Small intestine (tissue), 16 donors: Measurements from ENCODE around the gene UBAC1. TPM values are rescaled to one million over a fixed set of nuclear protein-coding genes. Genes with fewer than 3 reads are reported as not detected.
A peak's percentile ranks its signal among the peaks of the same experiment; 100 is the strongest.

ENCODE experiments used
- DNase-seq, 2 donors: peaks; one replicate each; pipeline versions ENCODE4 v3.0.0 to v3.0.0-alpha.2; 2013
- FAIRE-seq: peaks from 2 replicates; lab custom pipeline; 2012; peaks lifted over from hg19 to GRCh38; lab: Jason Lieb, UNC
- H3K27ac ChIP-seq, 3 donors: one replicate each; pipeline ENCODE4 v1.5.1; 2013; ENCODE audit warnings: low read length in 2 of 3, mild to moderate bottlenecking in 2 of 3, control low read depth in 1 of 3, inconsistent platforms in 1 of 3, low read depth in 1 of 3, moderate library complexity in 1 of 3
- H3K27me3 ChIP-seq, 3 donors: one replicate each; pipeline ENCODE4 v1.6.1; 2013; ENCODE audit warnings: low read length in 3 of 3, inconsistent platforms in 1 of 3; ENCODE audit not compliant: control insufficient read depth in 3 of 3, insufficient read depth in 3 of 3
- H3K36me3 ChIP-seq, 3 donors: one replicate each; pipeline ENCODE4 v1.6.1; 2013; ENCODE audit warnings: low read length in 3 of 3, inconsistent platforms in 1 of 3, low read depth in 1 of 3, mild to moderate bottlenecking in 1 of 3, moderate library complexity in 1 of 3; ENCODE audit not compliant: control insufficient read depth in 3 of 3, insufficient read depth in 2 of 3
- H3K4me1 ChIP-seq, 3 donors: one replicate each; pipeline ENCODE4 v1.6.1; 2013; ENCODE audit warnings: low read length in 2 of 3, inconsistent platforms in 1 of 3, low read depth in 1 of 3, mild to moderate bottlenecking in 1 of 3, moderate library complexity in 1 of 3; ENCODE audit not compliant: control insufficient read depth in 3 of 3, insufficient read depth in 2 of 3
- H3K4me3 ChIP-seq, 3 donors: one replicate each; pipeline ENCODE4 v1.5.1; 2013; ENCODE audit warnings: low read length in 3 of 3, control low read depth in 1 of 3, inconsistent platforms in 1 of 3, low read depth in 1 of 3, mild to moderate bottlenecking in 1 of 3, moderate library complexity in 1 of 3
- H3K9me3 ChIP-seq, 2 donors: one replicate each; pipeline ENCODE4 v1.6.1; 2013; ENCODE audit warnings: low read depth in 1 of 2, low read length in 1 of 2; ENCODE audit not compliant: control insufficient read depth in 2 of 2, insufficient read depth in 1 of 2
- WGBS, 3 donors: extraction: QIAGEN DNeasy Blood & Tissue Kit; methylation state at CpG; one replicate each; pipeline ENCODE4 v1.1.7; 2013; 5-methylcytosine and 5-hydroxymethylcytosine counted together
- long read RNA-seq, 10 donors: transcript quantifications; one replicate each; lab custom pipeline, GENCODE V29; 2026
- polyA plus RNA-seq, 4 donors: library from polyadenylated mRNA; stranded (reverse) in 3 of 4; unstranded in 1 of 4; fragments of 200-250 nt in 3 of 4; fragments of 120-200 nt in 1 of 4; gene quantifications; one replicate each; pipeline versions ENCODE4 v1.2.1 to v1.2.3, GENCODE V29; 2013
- donor health status: healthy with polysubstance abuse.
- donor health status: control.
- donor health status: control.
- donor health status: Bipolar disorder and iron deficiency.
- donor health status: healthy.

UBAC1 gene, protein sequence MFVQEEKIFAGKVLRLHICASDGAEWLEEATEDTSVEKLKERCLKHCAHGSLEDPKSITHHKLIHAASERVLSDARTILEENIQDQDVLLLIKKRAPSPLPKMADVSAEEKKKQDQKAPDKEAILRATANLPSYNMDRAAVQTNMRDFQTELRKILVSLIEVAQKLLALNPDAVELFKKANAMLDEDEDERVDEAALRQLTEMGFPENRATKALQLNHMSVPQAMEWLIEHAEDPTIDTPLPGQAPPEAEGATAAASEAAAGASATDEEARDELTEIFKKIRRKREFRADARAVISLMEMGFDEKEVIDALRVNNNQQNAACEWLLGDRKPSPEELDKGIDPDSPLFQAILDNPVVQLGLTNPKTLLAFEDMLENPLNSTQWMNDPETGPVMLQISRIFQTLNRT
- 10 to 100 TPM; 19.9 to 78.5 (median 63.3) TPM for polyA plus RNA-seq
- long read RNA-seq, donor 1, transcript UBAC1-201 (10 exons, 1,867 nt): major isoform, 13 of 31 reads
- long read RNA-seq, donor 1, partial matches to known transcripts: 18 of 31 reads
- long read RNA-seq, donor 1, other reads (novel, unspliced or antisense): 0 of 31 reads
- long read RNA-seq, donor 2, transcript UBAC1-201 (10 exons, 1,867 nt): major isoform, 6 of 7 reads
- long read RNA-seq, donor 2, partial matches to known transcripts: 0 of 7 reads
- long read RNA-seq, donor 2, other reads (novel, unspliced or antisense): 0 of 7 reads
- long read RNA-seq, donor 3, partial matches to known transcripts: 0 of 3 reads
- long read RNA-seq, donor 3, other reads (novel, unspliced or antisense): 0 of 3 reads
- long read RNA-seq, donor 4: 0 reads
- long read RNA-seq, donor 5, partial matches to known transcripts: 0 of 3 reads
- long read RNA-seq, donor 5, other reads (novel, unspliced or antisense): 0 of 3 reads
- long read RNA-seq, donor 6, transcript UBAC1-201 (10 exons, 1,867 nt): major isoform, 5 of 6 reads
- long read RNA-seq, donor 6, partial matches to known transcripts: 0 of 6 reads
- long read RNA-seq, donor 6, other reads (novel, unspliced or antisense): 0 of 6 reads
- long read RNA-seq, donor 7: 0 reads
- long read RNA-seq, donor 8, partial matches to known transcripts: 0 of 2 reads
- long read RNA-seq, donor 8, other reads (novel, unspliced or antisense): 0 of 2 reads
- long read RNA-seq, donor 9, partial matches to known transcripts: 0 of 1 reads
- long read RNA-seq, donor 9, other reads (novel, unspliced or antisense): 0 of 1 reads
- long read RNA-seq, donor 10, transcript UBAC1-201 (10 exons, 1,867 nt): major isoform, 11 of 13 reads
- long read RNA-seq, donor 10, partial matches to known transcripts: 0 of 13 reads
- long read RNA-seq, donor 10, other reads (novel, unspliced or antisense): 0 of 13 reads

DNA sequence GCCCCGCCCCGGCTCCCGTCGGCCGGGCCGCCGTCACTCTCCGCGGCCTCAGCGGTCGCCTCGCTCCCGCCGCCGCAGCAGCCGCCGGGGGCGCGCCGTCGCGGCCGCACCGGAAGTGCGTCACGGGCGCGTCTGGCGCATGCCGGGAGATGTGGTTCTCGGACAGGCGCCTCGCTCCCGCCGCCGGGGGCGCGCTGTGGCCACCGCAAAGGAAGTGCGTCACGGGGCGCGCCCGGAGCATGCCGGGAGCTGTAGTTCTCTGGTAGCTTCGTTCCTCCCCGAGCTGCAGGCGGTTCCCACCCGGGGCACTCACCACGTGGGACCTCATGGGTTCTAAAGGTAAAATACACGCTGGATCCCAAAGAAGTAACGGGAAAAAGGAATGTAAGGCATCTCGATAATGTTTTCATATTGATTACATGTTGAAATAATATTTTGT, at the start of gene UBAC1:
Gene UBAC1 (minus strand): TSS at position 97 of the 439 bp plus-strand sequence. CDS start 211 bp downstream, outside the sequence.
- peak; percentile 93 to 98 for DNase-seq
- H3K4me3 ChIP-seq: peak within 1 kb of the TSS; percentile 80 to 89 (median 83)
- no peaks in the 10 kb centered on the region for H3K9me3 ChIP-seq
- peaks cover 0 to 6% (median 0%) of the 10 kb centered on the region in 3 donors for H3K36me3 ChIP-seq
- peak within 1 kb of the TSS; percentile 69 to 89 (median 87) for H3K27ac ChIP-seq
- WGBS, 3 donors: 0 to 1% (median 0%) methylated on average over 37 to 53 of the region's 53 CpGs
- FAIRE-seq: no peak
- no peaks in the 10 kb centered on the region for H3K27me3 ChIP-seq
- no peaks in the 10 kb centered on the region for H3K4me1 ChIP-seq

DNA sequence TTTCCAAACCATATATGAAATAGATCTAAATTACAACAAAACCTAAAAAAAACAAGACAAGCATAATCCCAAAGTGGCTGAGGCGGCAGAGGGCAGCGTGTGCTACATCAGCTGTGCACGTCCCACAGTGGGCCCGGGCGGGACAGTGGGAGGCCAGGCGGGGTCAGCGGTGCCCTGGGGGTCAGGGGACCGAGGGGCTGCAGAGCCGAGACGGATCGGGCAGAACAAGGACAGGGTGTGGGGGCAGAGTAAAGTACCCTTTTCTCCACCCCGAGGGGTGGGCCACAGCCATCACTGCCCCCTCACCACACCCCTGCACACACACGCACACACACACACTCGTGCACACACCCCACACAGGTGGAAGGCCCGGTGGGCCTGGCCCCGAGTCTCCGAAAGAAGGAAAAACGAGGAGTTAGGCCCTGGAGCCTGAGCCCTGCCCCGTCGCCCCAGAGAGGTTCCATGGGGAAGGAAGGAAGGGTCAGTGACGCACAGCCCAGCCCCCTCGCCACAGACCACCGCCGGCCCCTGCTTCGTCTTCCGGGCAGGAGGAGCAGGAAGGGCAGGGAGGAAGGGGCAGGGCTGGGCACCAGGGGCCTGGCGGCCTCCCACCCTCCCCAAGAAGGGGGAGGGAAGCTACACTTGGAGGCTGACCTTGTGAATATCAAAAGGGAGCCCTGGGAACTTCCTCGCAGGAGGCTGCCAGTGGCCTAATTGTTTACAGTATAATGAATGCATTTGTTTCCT, 49.6 kb upstream of the UBAC1 start:
- peaks cover 0 to 13% (median 0%) of the 10 kb centered on the region in 3 donors for H3K4me1 ChIP-seq
- H3K27ac ChIP-seq: peak overlapping the region in 1 of 3 donors; percentile 64
- H3K27me3 ChIP-seq: no peaks in the 10 kb centered on the region
- H3K4me3 ChIP-seq: no peak overlapping the region
- no peak for FAIRE-seq
- 81 to 91% (median 90%) methylated on average over 28 of the region's 28 CpGs for WGBS, 3 donors
- DNase-seq: no peak
- no peaks in the 10 kb centered on the region for H3K9me3 ChIP-seq
- peaks cover 0 to 78% (median 18%) of the 10 kb centered on the region in 3 donors for H3K36me3 ChIP-seq

DNA sequence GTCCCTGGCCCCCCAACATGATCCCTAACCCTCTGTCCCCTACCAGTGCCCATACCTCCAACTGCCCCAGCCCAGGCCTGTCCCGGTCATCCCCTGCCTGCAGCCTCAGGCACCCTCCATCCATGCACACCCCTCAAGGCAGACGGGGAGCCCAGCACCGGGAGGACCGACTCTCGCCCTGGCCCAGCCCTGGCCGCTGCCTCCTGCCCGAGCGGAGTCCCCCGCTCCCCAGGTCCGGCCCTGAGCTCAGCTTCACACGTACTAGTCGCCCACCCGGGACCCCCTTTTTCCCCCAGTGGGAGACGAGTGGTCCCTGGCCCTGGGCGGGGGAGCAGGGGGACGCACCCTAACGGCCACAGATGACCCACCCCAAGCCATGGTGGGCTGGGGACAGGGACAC, 49.0 kb upstream of the UBAC1 start:
- H3K9me3 ChIP-seq: no peaks in the 10 kb centered on the region
- H3K4me3 ChIP-seq: no peak overlapping the region
- no peak for FAIRE-seq
- no peak overlapping the region for H3K27ac ChIP-seq
- H3K4me1 ChIP-seq: peaks cover 0 to 13% (median 0%) of the 10 kb centered on the region in 3 donors
- WGBS, 3 donors: 92 to 95% (median 93%) methylated on average over 14 to 17 of the region's 17 CpGs
- DNase-seq: no peak
- no peaks in the 10 kb centered on the region for H3K27me3 ChIP-seq
- H3K36me3 ChIP-seq: peaks cover 0 to 71% (median 18%) of the 10 kb centered on the region in 3 donors

DNA sequence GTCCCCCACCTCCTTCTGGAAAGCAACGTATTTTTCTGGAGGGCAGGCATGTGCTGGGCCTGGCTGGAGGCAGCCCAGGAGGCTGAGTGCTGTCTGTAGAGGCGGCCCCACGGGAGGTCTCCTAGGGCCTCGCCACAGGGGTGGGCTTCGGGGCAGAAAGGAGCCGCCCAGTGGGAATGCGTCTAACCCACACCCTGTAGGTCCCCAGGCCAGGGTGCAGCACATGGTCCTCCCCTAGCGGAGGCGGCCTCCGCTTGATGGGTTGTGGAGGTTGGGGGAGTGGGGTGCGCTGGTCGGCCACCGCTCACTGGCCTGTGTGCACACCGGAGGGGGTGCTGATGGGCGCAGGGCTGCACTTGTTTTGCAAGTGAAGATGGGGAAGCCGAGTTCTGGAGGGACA, 48.3 kb upstream of the UBAC1 start:
- H3K4me1 ChIP-seq: peaks cover 0 to 13% (median 0%) of the 10 kb centered on the region in 3 donors

DNA sequence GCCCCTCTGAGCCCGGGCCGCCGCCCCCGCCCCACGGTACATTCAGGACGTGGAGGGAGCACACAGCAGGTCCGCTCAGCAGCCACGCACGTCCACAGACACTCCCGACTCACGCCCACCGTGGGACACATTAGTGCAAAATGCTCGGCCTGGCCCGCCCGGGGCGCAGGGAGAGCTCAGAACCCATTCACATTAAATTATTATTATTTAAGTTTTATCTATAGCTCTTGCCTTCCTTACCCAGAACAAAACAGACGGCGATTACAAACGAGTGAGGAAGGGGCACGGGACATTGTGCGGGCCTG, 47.5 kb upstream of the UBAC1 start:
- Histone ChIP-seq H3K9me3 (no peaks in the 10 kb centered on the region), H3K36me3 (peaks cover 0 to 57% (median 18%) of the 10 kb centered on the region in 3 donors), H3K4me1 (peaks cover 0 to 17% (median 0%) of the 10 kb centered on the region in 3 donors), H3K27ac (peak overlapping the region in 1 of 3 donors; percentile 71), H3K27me3 (no peaks in the 10 kb centered on the region), H3K4me3 (no peak overlapping the region)
- 84 to 93% (median 93%) methylated on average over 21 of the region's 21 CpGs for WGBS, 3 donors
- FAIRE-seq: no peak
- no peak for DNase-seq

More for the DNA sequence above, 48.3 kb upstream of the UBAC1 start:
- no peaks in the 10 kb centered on the region for H3K9me3 ChIP-seq
- H3K27ac ChIP-seq: no peak overlapping the region
- peaks cover 0 to 66% (median 18%) of the 10 kb centered on the region in 3 donors for H3K36me3 ChIP-seq
- no peak for FAIRE-seq
- WGBS, 3 donors: 89 to 95% (median 92%) methylated on average over 16 of the region's 16 CpGs
- no peaks in the 10 kb centered on the region for H3K27me3 ChIP-seq
- no peak for DNase-seq
- H3K4me3 ChIP-seq: no peak overlapping the region

DNA sequence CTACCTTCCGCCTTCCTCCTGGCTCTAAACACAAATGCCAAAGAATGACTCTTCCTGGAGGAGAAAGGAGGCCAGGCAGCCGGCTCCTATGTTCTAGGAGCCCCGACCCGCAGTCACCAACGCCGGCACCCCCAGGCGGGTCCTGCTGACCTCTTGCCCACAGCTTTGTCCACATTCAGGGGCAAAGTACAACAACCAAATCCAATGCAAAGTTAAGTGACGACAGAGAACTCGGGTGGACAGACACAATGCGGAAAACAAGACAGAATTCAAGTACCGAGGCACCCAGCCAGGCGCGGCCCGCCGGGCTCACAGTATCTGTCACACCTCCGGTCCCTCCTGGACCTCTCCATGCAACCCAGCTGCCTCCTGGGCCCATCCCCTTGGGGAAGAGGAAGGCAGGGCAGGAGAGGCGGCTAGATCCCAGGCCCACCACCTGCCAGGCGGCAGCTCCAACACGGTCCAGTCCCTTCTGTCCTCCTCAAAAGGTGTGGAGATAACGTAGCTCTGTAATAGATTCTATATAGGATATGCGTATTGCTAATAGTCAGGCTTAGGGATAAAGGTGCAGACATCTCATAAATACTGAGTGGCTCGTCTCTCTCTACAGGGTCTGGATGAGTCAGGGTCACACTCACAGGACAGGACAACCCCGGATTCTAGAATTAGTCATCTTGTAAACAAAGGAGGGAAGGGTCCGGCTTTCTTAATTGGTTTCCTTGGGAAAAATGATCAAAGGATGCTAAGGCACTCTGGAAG, 46.9 kb upstream of the UBAC1 start:
- 82 to 87% (median 84%) methylated on average over 24 of the region's 24 CpGs for WGBS, 3 donors
- FAIRE-seq (no peak), DNase-seq (no peak)
- no peak overlapping the region for H3K4me3 ChIP-seq
- peaks cover 0 to 52% (median 18%) of the 10 kb centered on the region in 3 donors for H3K36me3 ChIP-seq
- no peaks in the 10 kb centered on the region for H3K27me3 ChIP-seq
- peak overlapping the region in 1 of 3 donors; percentile 77 for H3K27ac ChIP-seq
- H3K9me3 ChIP-seq: no peaks in the 10 kb centered on the region
- peaks cover 0 to 22% (median 0%) of the 10 kb centered on the region in 3 donors for H3K4me1 ChIP-seq
